HCT116 (cell line): ENCODE data around the gene TAF11. TPM values are rescaled to one million over a fixed set of nuclear protein-coding genes. Genes with fewer than 3 reads are reported as not detected.

ENCODE experiments used
- ATAC-seq: fragments of 200-7000 bp; cut with Tn5 transposase; 2 replicates; pipeline ENCODE4 v1.9.1; 2020; ENCODE audit warnings: mild to moderate bottlenecking, moderate library complexity
- BruUV-seq: library from RNA; stranded (reverse); fragments of 400-500 nt; replicated peaks from 2 replicates; lab custom pipeline; 2021; lab: Mats Ljungman, UMichigan
- CTCF ChIA-PET: fragments of 300-600 bp; sonication (Branson Sonifier 250); formaldehyde crosslinking; loops from one replicate; lab custom pipeline; 2021; ENCODE audit warnings: antibody characterized with exemption; lab: Charles Lee
- POLR2A ChIA-PET: fragments of 300-600, 350-600 bp; sonication (Branson Sonifier 250); formaldehyde crosslinking; loops from one replicate; lab custom pipeline; 2021; ENCODE audit warnings: antibody characterized with exemption; lab: Charles Lee
- RAD21 ChIA-PET, 2 experiments: fragments of 300-600 bp; sonication (Branson Sonifier 250); formaldehyde crosslinking; loops; one replicate each; lab custom pipeline; 2023; ENCODE audit warnings: low total read pairs in 2 of 2; ENCODE audit not compliant: uncharacterized antibody in 2 of 2, unreplicated experiment in 2 of 2, low non-redundant PET in 1 of 2; lab: Charles Lee
- DNase-seq: peaks from one replicate; pipeline ENCODE4 v3.0.0-alpha.2; 2010; ENCODE audit warnings: low read depth, low spot score
- H2AFZ ChIP-seq: fragments of 200-600 bp; shearing (Covaris generic), sonication (generic); 2 replicates; pipeline ENCODE4 v1.6.1; 2017; ENCODE audit warnings: low read depth, mixed run types, mixed read lengths, antibody characterized with exemption, low read length; ENCODE audit not compliant: poor library complexity, severe bottlenecking
- H3K27ac ChIP-seq: 2 replicates; pipeline ENCODE4 v1.5.1; 2012; ENCODE audit warnings: low read depth, low read length
- H3K27me3 ChIP-seq: fragments of 200-600 bp; sonication (generic); 2 replicates; pipeline ENCODE4 v1.6.1; 2016; ENCODE audit warnings: mixed run types, low read length, mixed read lengths; ENCODE audit not compliant: insufficient read depth
- H3K36me3 ChIP-seq, 2 experiments: fragments of 200-500 bp in 1 of 2; fragments of 200-600 bp in 1 of 2; sonication (Bioruptor generic) in 1 of 2; sonication (generic) in 1 of 2; 2 replicates each; pipeline versions ENCODE4 v1.5.1 to v1.6.1; 2014 to 2016; ENCODE audit warnings: low read length in 2 of 2, inconsistent platforms in 1 of 2, mixed read lengths in 1 of 2, mixed run types in 1 of 2; ENCODE audit not compliant: insufficient read depth in 2 of 2, control insufficient read depth in 1 of 2
- H3K4me1 ChIP-seq, 2 experiments: fragments of 200-600 bp in 1 of 2; sonication (generic) in 1 of 2; 2 replicates each; pipeline versions ENCODE4 v1.5.1 to v1.6.1; 2012 to 2017; ENCODE audit warnings: low read length in 2 of 2, inconsistent platforms in 1 of 2, mild to moderate bottlenecking in 1 of 2, mixed read lengths in 1 of 2, mixed run types in 1 of 2, moderate library complexity in 1 of 2; ENCODE audit not compliant: insufficient read depth in 2 of 2, control insufficient read depth in 1 of 2
- H3K4me2 ChIP-seq: fragments of 200-600 bp; sonication (generic); 2 replicates; pipeline ENCODE4 v1.6.1; 2017; ENCODE audit warnings: mixed run types, low read length, mixed read lengths
- H3K4me3 ChIP-seq, 2 experiments: fragments of 200-600 bp in 1 of 2; sonication (generic) in 1 of 2; replicated peaks in 1 of 2; 2 replicates each; pipeline ENCODE4 v1.5.1; 2011 to 2016; ENCODE audit warnings: low read length in 2 of 2, control low read depth in 1 of 2, low read depth in 1 of 2, mild to moderate bottlenecking in 1 of 2, mixed read lengths in 1 of 2, mixed run types in 1 of 2
- H3K79me2 ChIP-seq: fragments of 200-600 bp; sonication (generic); 2 replicates; pipeline ENCODE4 v1.6.1; 2017; ENCODE audit warnings: mild to moderate bottlenecking, mixed run types, low read length, moderate library complexity, mixed read lengths; ENCODE audit not compliant: insufficient read depth
- H3K9ac ChIP-seq: fragments of 200-600 bp; sonication (generic); 2 replicates; pipeline ENCODE4 v1.6.1; 2016; ENCODE audit warnings: low read length, mixed read lengths
- H3K9me2 ChIP-seq: fragments of 200-600 bp; sonication (generic), shearing (Covaris generic); 2 replicates; pipeline ENCODE4 v1.6.1; 2017; ENCODE audit warnings: mixed run types, mild to moderate bottlenecking, moderate library complexity; ENCODE audit not compliant: insufficient read depth
- H3K9me3 ChIP-seq, 2 experiments: fragments of 200-500 bp in 1 of 2; fragments of 200-600 bp in 1 of 2; sonication (Bioruptor generic) in 1 of 2; sonication (generic) in 1 of 2; 2 replicates each; pipeline ENCODE4 v1.6.1; 2014 to 2017; ENCODE audit warnings: low read length in 2 of 2, mixed read lengths in 2 of 2, inconsistent platforms in 1 of 2, low read depth in 1 of 2, mild to moderate bottlenecking in 1 of 2, mixed run types in 1 of 2, moderate library complexity in 1 of 2; ENCODE audit not compliant: control insufficient read depth in 1 of 2, insufficient read depth in 1 of 2
- H4K20me1 ChIP-seq: fragments of 200-600 bp; sonication (generic), shearing (Covaris generic); 2 replicates; pipeline ENCODE4 v1.6.1; 2017; ENCODE audit warnings: mixed run types, mild to moderate bottlenecking, moderate library complexity; ENCODE audit not compliant: insufficient read depth
- CBX3 ChIP-seq: IDR thresholded peaks from 2 replicates; pipeline ENCODE4 v1.6.1; 2012; ENCODE audit warnings: low read depth
- CEBPB ChIP-seq: IDR thresholded peaks from 2 replicates; pipeline ENCODE4 v1.6.1; 2012; ENCODE audit warnings: low read depth
- EGR1 ChIP-seq: IDR thresholded peaks from 2 replicates; pipeline ENCODE4 v1.6.1; 2012; ENCODE audit warnings: low read depth
- ELF1 ChIP-seq: IDR thresholded peaks from 2 replicates; pipeline ENCODE4 v1.6.1; 2012; ENCODE audit warnings: low read depth, borderline replicate concordance
- EZH2 ChIP-seq: fragments of 200-600 bp; sonication (generic); IDR thresholded peaks from 2 replicates; pipeline ENCODE4 v1.6.1; 2017; ENCODE audit warnings: antibody characterized with exemption, mixed run types
- FOSL1 ChIP-seq: IDR thresholded peaks from 2 replicates; pipeline ENCODE4 v1.6.1; 2012; ENCODE audit warnings: low read depth
- JUND ChIP-seq: IDR thresholded peaks from 2 replicates; pipeline ENCODE4 v1.6.1; 2012
- POLR2AphosphoS5 ChIP-seq: IDR thresholded peaks from 2 replicates; pipeline ENCODE4 v1.6.1; 2011; ENCODE audit warnings: mild to moderate bottlenecking, low read depth, low read length, moderate library complexity
- RAD21 ChIP-seq: IDR thresholded peaks from 2 replicates; pipeline ENCODE4 v1.6.1; 2012; ENCODE audit warnings: low read depth, mild to moderate bottlenecking
- SIN3A ChIP-seq: IDR thresholded peaks from 2 replicates; pipeline ENCODE4 v1.6.1; 2012; ENCODE audit warnings: low read depth
- ZFX ChIP-seq: fragments of 450-650 bp; IDR thresholded peaks from 2 replicates; pipeline ENCODE4 v1.6.1; 2017
- ZNF274 ChIP-seq: fragments of 200-500 bp; sonication (Bioruptor generic); IDR thresholded peaks from 2 replicates; pipeline ENCODE4 v1.6.1; 2014; ENCODE audit warnings: mild to moderate bottlenecking, low read depth, low read length, inconsistent platforms
- intact Hi-C: fragments of 100-400 bp; cut with micrococcal nuclease; formaldehyde crosslinking; loops from 2 replicates; pipeline ENCODE4 v1.10.0; 2022
- total RNA-seq: library from RNA; stranded (reverse); gene quantifications from one replicate; pipeline ENCODE4 v1.2.1, GENCODE V29; 2021; ENCODE audit not compliant: unreplicated experiment
- TF ChIP-seq, protein P1 (sequence below), 3 experiments: fragments of 200-600 bp in 1 of 3; sonication (generic) in 1 of 3; IDR thresholded peaks in 2 of 3; conservative IDR thresholded peaks in 1 of 3; 2 replicates each; pipeline ENCODE4 v1.5.1; 2012 to 2017; ENCODE audit warnings: low read depth in 2 of 3, low read length in 2 of 3, antibody characterized with exemption in 1 of 3, borderline replicate concordance in 1 of 3, control low read depth in 1 of 3, mild to moderate bottlenecking in 1 of 3, mixed read lengths in 1 of 3, mixed run types in 1 of 3, moderate library complexity in 1 of 3; ENCODE audit not compliant: insufficient read depth in 1 of 3
- TF ChIP-seq, protein P2 (sequence below): IDR thresholded peaks from 2 replicates; pipeline ENCODE4 v1.6.1; 2012
- TF ChIP-seq, protein P3 (sequence below): IDR thresholded peaks from 2 replicates; pipeline ENCODE4 v1.6.1; 2011; ENCODE audit warnings: mild to moderate bottlenecking, low read length, moderate library complexity; ENCODE audit not compliant: insufficient replicate concordance; ENCODE audit errors: extremely low read depth

TAF11 gene
- total RNA-seq, 1 experiment from 2014 or later, result 23.7 TPM

DNA sequence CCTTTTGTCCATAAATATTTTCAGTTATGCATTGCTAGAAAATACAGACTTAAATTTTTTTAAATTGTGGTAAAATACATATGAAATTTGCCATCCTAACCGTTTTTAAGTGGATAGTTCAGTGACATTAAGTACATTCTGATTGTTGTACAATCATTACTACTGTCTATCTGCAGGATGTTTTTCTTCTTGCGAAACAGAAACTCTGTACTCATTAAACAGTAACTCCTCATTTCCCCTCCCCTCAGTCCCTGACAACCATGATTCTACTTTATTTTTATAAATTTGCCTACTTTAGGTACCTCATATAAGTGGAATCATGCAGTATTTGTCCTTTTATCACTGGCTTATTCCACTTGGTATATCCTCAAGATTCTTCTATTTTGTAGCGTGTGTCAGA is 21.3 kb downstream of the TAF11 start (continued):
- TF ChIP-seq, protein P1, sequence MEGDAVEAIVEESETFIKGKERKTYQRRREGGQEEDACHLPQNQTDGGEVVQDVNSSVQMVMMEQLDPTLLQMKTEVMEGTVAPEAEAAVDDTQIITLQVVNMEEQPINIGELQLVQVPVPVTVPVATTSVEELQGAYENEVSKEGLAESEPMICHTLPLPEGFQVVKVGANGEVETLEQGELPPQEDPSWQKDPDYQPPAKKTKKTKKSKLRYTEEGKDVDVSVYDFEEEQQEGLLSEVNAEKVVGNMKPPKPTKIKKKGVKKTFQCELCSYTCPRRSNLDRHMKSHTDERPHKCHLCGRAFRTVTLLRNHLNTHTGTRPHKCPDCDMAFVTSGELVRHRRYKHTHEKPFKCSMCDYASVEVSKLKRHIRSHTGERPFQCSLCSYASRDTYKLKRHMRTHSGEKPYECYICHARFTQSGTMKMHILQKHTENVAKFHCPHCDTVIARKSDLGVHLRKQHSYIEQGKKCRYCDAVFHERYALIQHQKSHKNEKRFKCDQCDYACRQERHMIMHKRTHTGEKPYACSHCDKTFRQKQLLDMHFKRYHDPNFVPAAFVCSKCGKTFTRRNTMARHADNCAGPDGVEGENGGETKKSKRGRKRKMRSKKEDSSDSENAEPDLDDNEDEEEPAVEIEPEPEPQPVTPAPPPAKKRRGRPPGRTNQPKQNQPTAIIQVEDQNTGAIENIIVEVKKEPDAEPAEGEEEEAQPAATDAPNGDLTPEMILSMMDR (IDR thresholded peaks at IDR 0.05 in 2 of 3, conservative IDR thresholded peaks at IDR 0.05 in 1 of 3; ENCODE audit: borderline replicate concordance in 1 of 3, insufficient read depth in 1 of 3, low read depth in 2 of 3, low read length in 2 of 3), result no peak
- TF ChIP-seq, all 23 proteins: peak for 0

DNA sequence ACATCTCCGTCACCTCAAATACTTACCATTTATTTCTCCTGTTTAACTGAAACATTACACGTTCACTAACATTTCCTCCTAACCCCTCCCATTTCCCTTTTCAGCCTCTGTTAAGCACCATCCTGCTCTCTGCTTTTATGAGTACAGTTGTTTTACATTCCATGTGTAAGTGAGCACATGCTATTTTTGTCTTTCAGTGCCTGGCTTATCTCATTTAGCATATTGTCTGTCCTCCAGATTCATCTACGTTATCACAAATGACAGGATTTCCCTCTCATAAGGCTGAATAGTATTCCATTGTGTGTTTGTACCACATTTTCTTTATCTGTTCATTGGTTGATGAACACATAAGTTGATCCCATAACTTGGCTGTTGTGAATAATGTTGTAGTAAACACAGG is 22.7 kb downstream of the TAF11 start:
- POLR2A ChIA-PET, result no interaction called here

More for the DNA sequence above, 22.7 kb downstream of the TAF11 start:
- no peaks in the 10 kb centered on the region for H3K79me2 ChIP-seq
- no peaks in the 10 kb centered on the region for H3K27me3 ChIP-seq
- H3K4me2 ChIP-seq, result no peak overlapping the region
- no peak overlapping the region for H3K9ac ChIP-seq
- CTCF ChIA-PET, result no interaction called here
- no peak for TF ChIP-seq EZH2
- TF ChIP-seq EGR1, result no peak
- TF ChIP-seq ELF1, result no peak
- TF ChIP-seq ZNF274, result no peak
- no peak for TF ChIP-seq ZFX
- no peak for TF ChIP-seq CBX3
- no peak for TF ChIP-seq JUND
- no peak for TF ChIP-seq POLR2AphosphoS5
- TF ChIP-seq SIN3A, result no peak
- TF ChIP-seq FOSL1, result no peak
- TF ChIP-seq CEBPB, result no peak
- TF ChIP-seq RAD21, result no peak
- TF ChIP-seq, protein P2, sequence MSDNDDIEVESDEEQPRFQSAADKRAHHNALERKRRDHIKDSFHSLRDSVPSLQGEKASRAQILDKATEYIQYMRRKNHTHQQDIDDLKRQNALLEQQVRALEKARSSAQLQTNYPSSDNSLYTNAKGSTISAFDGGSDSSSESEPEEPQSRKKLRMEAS, result no peak
- TF ChIP-seq, protein P3, sequence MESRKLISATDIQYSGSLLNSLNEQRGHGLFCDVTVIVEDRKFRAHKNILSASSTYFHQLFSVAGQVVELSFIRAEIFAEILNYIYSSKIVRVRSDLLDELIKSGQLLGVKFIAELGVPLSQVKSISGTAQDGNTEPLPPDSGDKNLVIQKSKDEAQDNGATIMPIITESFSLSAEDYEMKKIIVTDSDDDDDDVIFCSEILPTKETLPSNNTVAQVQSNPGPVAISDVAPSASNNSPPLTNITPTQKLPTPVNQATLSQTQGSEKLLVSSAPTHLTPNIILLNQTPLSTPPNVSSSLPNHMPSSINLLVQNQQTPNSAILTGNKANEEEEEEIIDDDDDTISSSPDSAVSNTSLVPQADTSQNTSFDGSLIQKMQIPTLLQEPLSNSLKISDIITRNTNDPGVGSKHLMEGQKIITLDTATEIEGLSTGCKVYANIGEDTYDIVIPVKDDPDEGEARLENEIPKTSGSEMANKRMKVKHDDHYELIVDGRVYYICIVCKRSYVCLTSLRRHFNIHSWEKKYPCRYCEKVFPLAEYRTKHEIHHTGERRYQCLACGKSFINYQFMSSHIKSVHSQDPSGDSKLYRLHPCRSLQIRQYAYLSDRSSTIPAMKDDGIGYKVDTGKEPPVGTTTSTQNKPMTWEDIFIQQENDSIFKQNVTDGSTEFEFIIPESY, result no peak
- TF ChIP-seq, protein P1 (IDR thresholded peaks at IDR 0.05 in 2 of 3, conservative IDR thresholded peaks at IDR 0.05 in 1 of 3; ENCODE audit: borderline replicate concordance in 1 of 3, insufficient read depth in 1 of 3, low read depth in 2 of 3, low read length in 2 of 3), result no peak
- H3K9me3 ChIP-seq, result no peaks in the 10 kb centered on the region
- RAD21 ChIA-PET, result no interaction called here
- no peak overlapping the region for H3K27ac ChIP-seq
- peaks cover 15 to 19% of the 10 kb centered on the region in 2 experiments; a peak in 3 of 4 replicates for H3K36me3 ChIP-seq
- no peak overlapping the region for H3K4me3 ChIP-seq
- no peaks in the 10 kb centered on the region for H3K4me1 ChIP-seq
- H2AFZ ChIP-seq, result no peak overlapping the region
- ATAC-seq (no peak), DNase-seq (no peak)
- no peaks in the 10 kb centered on the region for H3K9me2 ChIP-seq
- no peaks in the 10 kb centered on the region for H4K20me1 ChIP-seq
- intact Hi-C loops, result no loop called here
- BruUV-seq, result no TSS peak
